ENCODE measurements around the gene CSMD2. TPM values are rescaled to one million over a fixed set of nuclear protein-coding genes. Genes with fewer than 3 reads are reported as not detected.

The CSMD2 gene
- total RNA-seq, 1 experiment from 2014 or later: 2.8 TPM

DNA sequence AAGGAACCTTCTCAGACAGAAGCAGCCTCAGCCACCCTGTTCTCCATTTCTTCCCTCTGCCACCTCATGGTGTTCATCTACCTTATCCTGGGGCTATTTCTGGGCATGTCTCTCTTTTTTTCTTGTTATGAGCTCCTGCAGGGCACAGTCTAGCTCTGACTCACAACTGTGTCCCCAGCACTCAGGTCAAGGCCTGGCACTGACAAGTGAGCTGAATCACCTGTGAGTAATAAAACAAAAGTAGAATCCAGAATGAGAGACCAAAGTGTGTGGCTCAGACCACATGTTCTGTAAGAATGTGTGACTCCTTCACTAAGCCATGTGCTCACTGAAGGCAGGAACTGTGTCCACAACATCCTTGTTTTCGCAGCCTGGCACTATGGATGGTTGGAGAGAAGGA, 34.9 kb upstream of the CSMD2 start:
- no peak for DNase-seq (ENCODE audit: low spot score)
- no TSS peak for BruUV-seq (replicated peaks)
- H3K36me3 ChIP-seq (ENCODE audit: insufficient read depth, low read length, poor library complexity, severe bottlenecking): no peaks in the 10 kb centered on the region
- POLR2A ChIA-PET (ENCODE audit: low non-redundant PET): no interaction called here
- H3K9me3 ChIP-seq (ENCODE audit: low read depth, low read length, poor library complexity, severe bottlenecking): no peaks in the 10 kb centered on the region
- H3K4me3 ChIP-seq (ENCODE audit: low read depth, low read length, poor library complexity, severe bottlenecking): no peak overlapping the region
- CTCF ChIA-PET: no interaction called here
- no peak for TF ChIP-seq EZH2 (IDR thresholded peaks at IDR 0.05; ENCODE audit: borderline replicate concordance, low read depth, low read length, poor library complexity, severe bottlenecking)
- H3K27ac ChIP-seq (ENCODE audit: low read depth, low read length, poor library complexity, severe bottlenecking): no peak overlapping the region
- no peaks in the 10 kb centered on the region for H3K4me1 ChIP-seq (ENCODE audit: insufficient read depth, low read length, poor library complexity, severe bottlenecking)
- H3K27me3 ChIP-seq (replicated peaks; ENCODE audit: insufficient read depth, low read depth, low read length, poor library complexity): peaks cover 3% of the 10 kb centered on the region
- intact Hi-C loops (cut with micrococcal nuclease; ENCODE audit: unreplicated experiment): no loop called here

DNA sequence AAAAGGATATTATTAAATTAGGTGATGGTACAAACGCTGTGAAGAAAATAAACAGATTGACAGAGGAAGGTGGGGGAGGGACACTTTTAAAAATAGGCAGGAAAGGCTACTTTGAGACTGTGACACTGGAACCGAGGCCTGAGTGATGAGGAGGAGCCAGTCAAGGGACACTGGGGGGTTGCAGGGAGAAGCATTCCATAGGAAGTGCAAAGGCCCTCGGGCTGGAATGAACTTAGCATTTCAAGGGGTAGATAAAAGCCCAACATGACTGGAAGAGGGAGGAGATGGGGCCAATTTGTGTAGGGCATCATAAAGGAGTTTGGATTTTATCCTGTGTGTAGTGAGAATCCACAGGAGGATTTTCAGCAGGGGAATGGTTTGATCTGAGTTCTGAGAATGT, 27.6 kb upstream of the CSMD2 start:
- TF ChIP-seq, protein P1, sequence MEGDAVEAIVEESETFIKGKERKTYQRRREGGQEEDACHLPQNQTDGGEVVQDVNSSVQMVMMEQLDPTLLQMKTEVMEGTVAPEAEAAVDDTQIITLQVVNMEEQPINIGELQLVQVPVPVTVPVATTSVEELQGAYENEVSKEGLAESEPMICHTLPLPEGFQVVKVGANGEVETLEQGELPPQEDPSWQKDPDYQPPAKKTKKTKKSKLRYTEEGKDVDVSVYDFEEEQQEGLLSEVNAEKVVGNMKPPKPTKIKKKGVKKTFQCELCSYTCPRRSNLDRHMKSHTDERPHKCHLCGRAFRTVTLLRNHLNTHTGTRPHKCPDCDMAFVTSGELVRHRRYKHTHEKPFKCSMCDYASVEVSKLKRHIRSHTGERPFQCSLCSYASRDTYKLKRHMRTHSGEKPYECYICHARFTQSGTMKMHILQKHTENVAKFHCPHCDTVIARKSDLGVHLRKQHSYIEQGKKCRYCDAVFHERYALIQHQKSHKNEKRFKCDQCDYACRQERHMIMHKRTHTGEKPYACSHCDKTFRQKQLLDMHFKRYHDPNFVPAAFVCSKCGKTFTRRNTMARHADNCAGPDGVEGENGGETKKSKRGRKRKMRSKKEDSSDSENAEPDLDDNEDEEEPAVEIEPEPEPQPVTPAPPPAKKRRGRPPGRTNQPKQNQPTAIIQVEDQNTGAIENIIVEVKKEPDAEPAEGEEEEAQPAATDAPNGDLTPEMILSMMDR (conservative IDR thresholded peaks at IDR 0.05; ENCODE audit: low read depth, low read length): no peak
- no peak for TF ChIP-seq EZH2 (IDR thresholded peaks at IDR 0.05; ENCODE audit: borderline replicate concordance, low read depth, low read length, poor library complexity, severe bottlenecking)
- CTCF ChIA-PET: no interaction called here
- no TSS peak for BruUV-seq (replicated peaks)
- Histone ChIP-seq H3K4me3 (ENCODE audit: low read depth, low read length, poor library complexity, severe bottlenecking) (no peak overlapping the region), H3K9me3 (ENCODE audit: low read depth, low read length, poor library complexity, severe bottlenecking) (no peaks in the 10 kb centered on the region), H3K36me3 (ENCODE audit: insufficient read depth, low read length, poor library complexity, severe bottlenecking) (no peaks in the 10 kb centered on the region), H3K27ac (ENCODE audit: low read depth, low read length, poor library complexity, severe bottlenecking) (no peak overlapping the region), H3K4me1 (ENCODE audit: insufficient read depth, low read length, poor library complexity, severe bottlenecking) (no peaks in the 10 kb centered on the region), H3K27me3 (replicated peaks; ENCODE audit: insufficient read depth, low read depth, low read length, poor library complexity) (no peaks in the 10 kb centered on the region)
- intact Hi-C loops (cut with micrococcal nuclease; ENCODE audit: unreplicated experiment): no loop called here
- DNase-seq (ENCODE audit: low spot score): no peak
- POLR2A ChIA-PET (ENCODE audit: low non-redundant PET): no interaction called here

DNA sequence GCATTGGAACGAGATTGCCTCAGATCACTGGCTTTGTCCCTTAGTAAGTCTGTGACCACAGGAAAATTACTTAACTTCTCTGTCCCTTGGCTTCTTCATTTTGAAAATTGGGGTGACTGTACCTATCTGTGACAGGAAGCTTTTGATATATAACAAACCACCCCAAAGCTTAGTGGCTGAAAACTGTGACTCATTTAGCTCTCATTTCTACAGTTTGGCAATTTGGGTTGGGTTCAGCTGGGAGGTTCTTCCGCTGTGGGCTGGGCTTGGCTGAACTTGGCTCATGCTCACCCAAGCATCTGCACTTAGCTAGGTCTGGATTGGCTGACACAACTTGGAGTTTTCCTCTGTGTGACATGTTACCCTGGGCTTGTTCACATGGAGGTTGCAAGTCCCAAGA, 25.7 kb upstream of the CSMD2 start:
- intact Hi-C loops (cut with micrococcal nuclease; ENCODE audit: unreplicated experiment): no loop called here
- Histone ChIP-seq H3K9me3 (ENCODE audit: low read depth, low read length, poor library complexity, severe bottlenecking) (no peaks in the 10 kb centered on the region), H3K27ac (ENCODE audit: low read depth, low read length, poor library complexity, severe bottlenecking) (no peak overlapping the region), H3K27me3 (replicated peaks; ENCODE audit: insufficient read depth, low read depth, low read length, poor library complexity) (no peaks in the 10 kb centered on the region), H3K4me1 (ENCODE audit: insufficient read depth, low read length, poor library complexity, severe bottlenecking) (no peaks in the 10 kb centered on the region), H3K36me3 (ENCODE audit: insufficient read depth, low read length, poor library complexity, severe bottlenecking) (no peaks in the 10 kb centered on the region), H3K4me3 (ENCODE audit: low read depth, low read length, poor library complexity, severe bottlenecking) (no peak overlapping the region)
- ChIA-PET POLR2A (ENCODE audit: low non-redundant PET) (no interaction called here), CTCF (no interaction called here)
- no peak for DNase-seq (ENCODE audit: low spot score)
- no TSS peak for BruUV-seq (replicated peaks)
- TF ChIP-seq EZH2 (IDR thresholded peaks at IDR 0.05; ENCODE audit: borderline replicate concordance, low read depth, low read length, poor library complexity, severe bottlenecking): no peak
- TF ChIP-seq, protein P1 (conservative IDR thresholded peaks at IDR 0.05; ENCODE audit: low read depth, low read length): no peak

DNA sequence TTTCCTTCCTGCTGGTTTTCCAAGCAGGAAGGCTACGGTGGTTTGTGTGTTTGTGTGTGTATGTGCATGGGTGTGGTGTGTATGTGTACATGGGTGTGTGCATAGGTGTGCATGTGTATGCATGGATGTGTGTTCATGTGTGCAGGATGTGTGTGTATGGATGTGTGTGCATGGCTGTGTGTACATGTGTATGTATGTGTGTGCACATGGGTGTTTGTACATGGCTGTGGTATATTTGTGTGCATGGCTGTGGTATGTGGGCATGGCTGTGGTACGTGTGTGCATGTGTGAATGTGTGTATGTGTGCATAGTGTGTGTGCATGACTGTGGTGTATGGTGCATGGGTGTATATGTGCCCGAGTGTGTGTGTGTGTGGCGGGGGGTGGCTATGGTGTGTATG, 24.0 kb upstream of the CSMD2 start:
- no TSS peak for BruUV-seq (replicated peaks)
- CTCF ChIA-PET: no interaction called here
- H3K4me3 ChIP-seq (ENCODE audit: low read depth, low read length, poor library complexity, severe bottlenecking): no peak overlapping the region
- POLR2A ChIA-PET (ENCODE audit: low non-redundant PET): interaction anchor here (0.5 kb wide), 1 partner anchor 884 kb away, joined by 3 read pairs; no protein-coding TSS in a partner anchor
- H3K4me1 ChIP-seq (ENCODE audit: insufficient read depth, low read length, poor library complexity, severe bottlenecking): no peaks in the 10 kb centered on the region
- no peaks in the 10 kb centered on the region for H3K27me3 ChIP-seq (replicated peaks; ENCODE audit: insufficient read depth, low read depth, low read length, poor library complexity)
- no peaks in the 10 kb centered on the region for H3K9me3 ChIP-seq (ENCODE audit: low read depth, low read length, poor library complexity, severe bottlenecking)
- TF ChIP-seq, protein P1 (conservative IDR thresholded peaks at IDR 0.05; ENCODE audit: low read depth, low read length): no peak
- TF ChIP-seq EZH2 (IDR thresholded peaks at IDR 0.05; ENCODE audit: borderline replicate concordance, low read depth, low read length, poor library complexity, severe bottlenecking): no peak
- DNase-seq (ENCODE audit: low spot score): no peak
- no peaks in the 10 kb centered on the region for H3K36me3 ChIP-seq (ENCODE audit: insufficient read depth, low read length, poor library complexity, severe bottlenecking)
- intact Hi-C loops (cut with micrococcal nuclease; ENCODE audit: unreplicated experiment): no loop called here
- no peak overlapping the region for H3K27ac ChIP-seq (ENCODE audit: low read depth, low read length, poor library complexity, severe bottlenecking)
